Measurements from ENCODE around the gene TXLNB. TPM values are rescaled to one million over a fixed set of nuclear protein-coding genes. Genes with fewer than 3 reads are reported as not detected.

Gene TXLNB
- total and polyA plus RNA-seq, 2 of the 13 experiments (the other 11 are each of a cell fraction or from before 2014, with no cell fraction given), result not detected

DNA sequence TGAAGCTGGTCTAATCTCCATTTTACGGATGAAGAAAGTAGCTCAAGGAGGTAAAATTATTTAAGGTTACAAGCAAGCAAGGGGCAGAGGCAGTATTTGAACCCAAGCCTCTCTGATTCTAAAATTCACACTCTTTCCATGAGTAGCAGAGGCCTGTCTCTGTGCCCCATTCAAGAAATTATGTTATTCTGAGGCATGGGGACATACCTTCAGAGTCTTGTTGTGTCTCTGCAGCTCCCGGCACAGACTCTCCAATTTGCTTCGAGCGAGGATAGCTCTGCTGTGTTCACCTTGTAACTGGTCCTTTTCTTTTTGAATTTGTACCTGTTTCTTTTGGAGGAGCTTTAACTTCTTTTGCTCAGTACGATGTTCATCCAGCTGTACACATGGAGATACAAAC lies 21.5 kb downstream of the TXLNB start:
- no peaks in the 10 kb centered on the region for H3K27me3 ChIP-seq (ENCODE audit: control insufficient read depth in 1 of 2, insufficient read depth in 2 of 2, low read length in 2 of 2)
- intact Hi-C loops (cut with micrococcal nuclease; ENCODE audit: unreplicated experiment), result no loop called here
- CTCF ChIA-PET (ENCODE audit: low intra/inter-chr PET ratio, low total read pairs), result no interaction called here
- ATAC-seq, result no peak
- H3K36me3 ChIP-seq (replicated peaks in 1 of 2; ENCODE audit: control insufficient read depth in 1 of 2, insufficient read depth in 2 of 2, low read length in 2 of 2), result no peaks in the 10 kb centered on the region
- no peaks in the 10 kb centered on the region for H3K4me1 ChIP-seq (ENCODE audit: insufficient read depth, low read length)
- no peaks in the 10 kb centered on the region for H4K20me1 ChIP-seq (ENCODE audit: insufficient read depth, low read length)
- FAIRE-seq, result no peak
- no peak overlapping the region for H2AFZ ChIP-seq (ENCODE audit: low read length)
- BruUV-seq (replicated peaks), result no TSS peak
- no peak overlapping the region for H3K9ac ChIP-seq (ENCODE audit: insufficient read depth, low read depth, low read length)
- DNase-seq (ENCODE audit: low spot score), result no peak
- H3K79me2 ChIP-seq (ENCODE audit: insufficient read depth, low read length), result no peaks in the 10 kb centered on the region
- H3K4me3 ChIP-seq (replicated peaks in 1 of 3; ENCODE audit: insufficient read depth in 1 of 3, low read depth in 2 of 3, low read length in 3 of 3), result no peak overlapping the region
- 28% methylated on average over 5 of the region's 5 CpGs for WGBS (ENCODE audit: low lambda C conversion rate)
- in situ Hi-C loops (cut with HindIII; ENCODE audit: extremely low pct_ligation_motif_present, low pct_unique_long_range_greater_than_20kb), result no loop called here
- no peak overlapping the region for H3K27ac ChIP-seq (ENCODE audit: extremely low read length, insufficient read depth, low read length)
- no peaks in the 10 kb centered on the region for H3K9me3 ChIP-seq (ENCODE audit: low read length)
- TF ChIP-seq GPN1 (CRISPR knock-in tag; IDR thresholded peaks at IDR 0.05; ENCODE audit: borderline replicate concordance) (no peak), ZNF296 (CRISPR knock-in tag; conservative IDR thresholded peaks at IDR 0.05) (no peak), GATAD1 (CRISPR knock-in tag; IDR thresholded peaks at IDR 0.05) (no peak), CHD4 (IDR thresholded peaks at IDR 0.05; ENCODE audit: borderline replicate concordance, low read length) (no peak), ZNF629 (CRISPR knock-in tag; conservative IDR thresholded peaks at IDR 0.05) (no peak), RORA (CRISPR knock-in tag; IDR thresholded peaks at IDR 0.05) (no peak), ZNF562 (CRISPR knock-in tag; IDR thresholded peaks at IDR 0.05; ENCODE audit: borderline replicate concordance) (no peak), SP140L (CRISPR knock-in tag; IDR thresholded peaks at IDR 0.05; ENCODE audit: borderline replicate concordance) (no peak), ONECUT2 (CRISPR knock-in tag; IDR thresholded peaks at IDR 0.05) (no peak), SIN3B (IDR thresholded peaks at IDR 0.05; ENCODE audit: low read length) (no peak)
- TF ChIP-seq, protein P1, sequence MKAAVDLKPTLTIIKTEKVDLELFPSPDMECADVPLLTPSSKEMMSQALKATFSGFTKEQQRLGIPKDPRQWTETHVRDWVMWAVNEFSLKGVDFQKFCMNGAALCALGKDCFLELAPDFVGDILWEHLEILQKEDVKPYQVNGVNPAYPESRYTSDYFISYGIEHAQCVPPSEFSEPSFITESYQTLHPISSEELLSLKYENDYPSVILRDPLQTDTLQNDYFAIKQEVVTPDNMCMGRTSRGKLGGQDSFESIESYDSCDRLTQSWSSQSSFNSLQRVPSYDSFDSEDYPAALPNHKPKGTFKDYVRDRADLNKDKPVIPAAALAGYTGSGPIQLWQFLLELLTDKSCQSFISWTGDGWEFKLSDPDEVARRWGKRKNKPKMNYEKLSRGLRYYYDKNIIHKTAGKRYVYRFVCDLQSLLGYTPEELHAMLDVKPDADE (CRISPR knock-in tag; IDR thresholded peaks at IDR 0.05), result no peak
- TF ChIP-seq, protein P2, sequence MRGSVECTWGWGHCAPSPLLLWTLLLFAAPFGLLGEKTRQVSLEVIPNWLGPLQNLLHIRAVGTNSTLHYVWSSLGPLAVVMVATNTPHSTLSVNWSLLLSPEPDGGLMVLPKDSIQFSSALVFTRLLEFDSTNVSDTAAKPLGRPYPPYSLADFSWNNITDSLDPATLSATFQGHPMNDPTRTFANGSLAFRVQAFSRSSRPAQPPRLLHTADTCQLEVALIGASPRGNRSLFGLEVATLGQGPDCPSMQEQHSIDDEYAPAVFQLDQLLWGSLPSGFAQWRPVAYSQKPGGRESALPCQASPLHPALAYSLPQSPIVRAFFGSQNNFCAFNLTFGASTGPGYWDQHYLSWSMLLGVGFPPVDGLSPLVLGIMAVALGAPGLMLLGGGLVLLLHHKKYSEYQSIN (CRISPR knock-in tag; IDR thresholded peaks at IDR 0.05; ENCODE audit: borderline replicate concordance), result no peak
- TF ChIP-seq, protein P3, sequence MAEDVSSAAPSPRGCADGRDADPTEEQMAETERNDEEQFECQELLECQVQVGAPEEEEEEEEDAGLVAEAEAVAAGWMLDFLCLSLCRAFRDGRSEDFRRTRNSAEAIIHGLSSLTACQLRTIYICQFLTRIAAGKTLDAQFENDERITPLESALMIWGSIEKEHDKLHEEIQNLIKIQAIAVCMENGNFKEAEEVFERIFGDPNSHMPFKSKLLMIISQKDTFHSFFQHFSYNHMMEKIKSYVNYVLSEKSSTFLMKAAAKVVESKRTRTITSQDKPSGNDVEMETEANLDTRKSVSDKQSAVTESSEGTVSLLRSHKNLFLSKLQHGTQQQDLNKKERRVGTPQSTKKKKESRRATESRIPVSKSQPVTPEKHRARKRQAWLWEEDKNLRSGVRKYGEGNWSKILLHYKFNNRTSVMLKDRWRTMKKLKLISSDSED (CRISPR knock-in tag; IDR thresholded peaks at IDR 0.05), result no peak
- TF ChIP-seq, protein P4, sequence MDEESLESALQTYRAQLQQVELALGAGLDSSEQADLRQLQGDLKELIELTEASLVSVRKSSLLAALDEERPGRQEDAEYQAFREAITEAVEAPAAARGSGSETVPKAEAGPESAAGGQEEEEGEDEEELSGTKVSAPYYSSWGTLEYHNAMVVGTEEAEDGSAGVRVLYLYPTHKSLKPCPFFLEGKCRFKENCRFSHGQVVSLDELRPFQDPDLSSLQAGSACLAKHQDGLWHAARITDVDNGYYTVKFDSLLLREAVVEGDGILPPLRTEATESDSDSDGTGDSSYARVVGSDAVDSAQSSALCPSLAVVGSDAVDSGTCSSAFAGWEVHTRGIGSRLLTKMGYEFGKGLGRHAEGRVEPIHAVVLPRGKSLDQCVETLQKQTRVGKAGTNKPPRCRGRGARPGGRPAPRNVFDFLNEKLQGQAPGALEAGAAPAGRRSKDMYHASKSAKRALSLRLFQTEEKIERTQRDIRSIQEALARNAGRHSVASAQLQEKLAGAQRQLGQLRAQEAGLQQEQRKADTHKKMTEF (CRISPR knock-in tag; IDR thresholded peaks at IDR 0.05), result no peak
- POLR2A ChIA-PET, result no interaction called here
- no peak overlapping the region for H3K4me2 ChIP-seq (ENCODE audit: low read depth, low read length)

All from HepG2 (cell line).